GM12878 (cell line): ENCODE data around the gene SLX4IP. TPM values are rescaled to one million over a fixed set of nuclear protein-coding genes. Genes with fewer than 3 reads are reported as not detected.

Experiments
- CREB1 ChIP-seq: IDR thresholded peaks from 2 replicates; pipeline ENCODE4 v1.6.1; 2012; ENCODE audit warnings: low read depth, mild to moderate bottlenecking, inconsistent platforms
- EP300 ChIP-seq, 2 experiments: fragments of 150-350 bp in 1 of 2; IDR thresholded peaks; 2 replicates each; pipeline ENCODE4 v1.6.1; 2011 to 2012; ENCODE audit warnings: low read depth in 2 of 2, low read length in 2 of 2, borderline replicate concordance in 1 of 2, improper control_type of control experiment in 1 of 2, inconsistent platforms in 1 of 2; ENCODE audit not compliant: control insufficient read depth in 1 of 2
- IRF4 ChIP-seq: IDR thresholded peaks from 2 replicates; pipeline ENCODE4 v1.6.1; 2011; ENCODE audit warnings: low read depth, low read length
- NBN ChIP-seq: fragments of 450-650 bp; IDR thresholded peaks from 2 replicates; pipeline ENCODE4 v1.6.1; 2016
- NFIC ChIP-seq: IDR thresholded peaks from 2 replicates; pipeline ENCODE4 v1.6.1; 2012; ENCODE audit warnings: low read depth, mild to moderate bottlenecking, inconsistent platforms, low read length, moderate library complexity
- NFYB ChIP-seq: IDR thresholded peaks from 2 replicates; pipeline ENCODE4 v1.6.1; 2011; ENCODE audit warnings: low read depth, mild to moderate bottlenecking, low read length, improper control_type of control experiment, moderate library complexity; ENCODE audit not compliant: insufficient read depth
- PAX8 ChIP-seq: fragments of 450-650 bp; IDR thresholded peaks from 2 replicates; pipeline ENCODE4 v1.6.1; 2017; ENCODE audit warnings: mild to moderate bottlenecking, moderate library complexity
- POLR2AphosphoS2 ChIP-seq: IDR thresholded peaks from 2 replicates; pipeline ENCODE4 v1.6.1; 2011; ENCODE audit warnings: low read depth, mild to moderate bottlenecking, low read length, improper control_type of control experiment, moderate library complexity
- TARDBP ChIP-seq: IDR thresholded peaks from 2 replicates; pipeline ENCODE4 v1.6.1; 2016; ENCODE audit warnings: borderline replicate concordance
- ZSCAN29 ChIP-seq: fragments of 450-650 bp; IDR thresholded peaks from 2 replicates; pipeline ENCODE4 v1.6.1; 2017; ENCODE audit warnings: mild to moderate bottlenecking, moderate library complexity
- polyA plus RNA-seq, 11 experiments: library from polyadenylated mRNA; depleted of rRNA in 4 of 11; unstranded in 6 of 11; stranded (reverse) in 5 of 11; fragments of >200 nt; fragmentation: Nextera tagmentation in 4 of 11; fragmentation: Illumina TruSeq in 1 of 11; extraction: Ambion mirVana in 4 of 11; extraction: Trizol in 1 of 11; gene quantifications; 1 replicate in 1 of 11; 2 replicates in 10 of 11; pipeline versions ENCODE4 v1.2.1 to v1.2.3, GENCODE V29; 2011 to 2016; ENCODE audit warnings: inconsistent platforms in 2 of 11, missing spikeins in 2 of 11, low read depth in 1 of 11
- total RNA-seq, 4 experiments: library from RNA; depleted of rRNA in 3 of 4; stranded (reverse); fragments of >200 nt in 3 of 4; fragmentation: Illumina TruSeq in 1 of 4; extraction: Trizol in 1 of 4; gene quantifications; 2 replicates each; pipeline versions ENCODE4 v1.2.1 to v1.2.3, GENCODE V29; 2013 to 2021
- TF ChIP-seq, protein P1 (sequence below): fragments of 450-650 bp; IDR thresholded peaks from 2 replicates; pipeline ENCODE4 v1.6.1; 2018; ENCODE audit warnings: borderline replicate concordance, mild to moderate bottlenecking; ENCODE audit not compliant: partially characterized antibody
- TF ChIP-seq, protein P2 (sequence below): fragments of 450-650 bp; IDR thresholded peaks from 2 replicates; pipeline ENCODE4 v1.6.1; 2017; ENCODE audit warnings: mild to moderate bottlenecking, low read depth, inconsistent platforms; ENCODE audit not compliant: poor library complexity, severe bottlenecking
- TF ChIP-seq, protein P3 (sequence below): fragments of 450-650 bp; IDR thresholded peaks from 2 replicates; pipeline ENCODE4 v1.6.1; 2017; ENCODE audit warnings: low read depth, mild to moderate bottlenecking, moderate library complexity
- TF ChIP-seq, protein P4 (sequence below): fragments of 450-650 bp; IDR thresholded peaks from 2 replicates; pipeline ENCODE4 v1.6.1; 2017; ENCODE audit warnings: mild to moderate bottlenecking, moderate library complexity
- TF ChIP-seq, protein P5 (sequence below): IDR thresholded peaks from 2 replicates; pipeline ENCODE4 v1.6.1; 2011; ENCODE audit warnings: mild to moderate bottlenecking, low read depth, low read length, moderate library complexity; ENCODE audit not compliant: insufficient replicate concordance
- TF ChIP-seq, protein P6 (sequence below): IDR thresholded peaks from 2 replicates; pipeline ENCODE4 v1.6.1; 2012; ENCODE audit warnings: low read depth, low read length, improper control_type of control experiment

Gene SLX4IP
- total and polyA plus RNA-seq, 10 of the 15 experiments (the other 5 are each of a cell fraction or from before 2014, with no cell fraction given), result 2.2 to 11.0 (median 6.3) TPM

DNA sequence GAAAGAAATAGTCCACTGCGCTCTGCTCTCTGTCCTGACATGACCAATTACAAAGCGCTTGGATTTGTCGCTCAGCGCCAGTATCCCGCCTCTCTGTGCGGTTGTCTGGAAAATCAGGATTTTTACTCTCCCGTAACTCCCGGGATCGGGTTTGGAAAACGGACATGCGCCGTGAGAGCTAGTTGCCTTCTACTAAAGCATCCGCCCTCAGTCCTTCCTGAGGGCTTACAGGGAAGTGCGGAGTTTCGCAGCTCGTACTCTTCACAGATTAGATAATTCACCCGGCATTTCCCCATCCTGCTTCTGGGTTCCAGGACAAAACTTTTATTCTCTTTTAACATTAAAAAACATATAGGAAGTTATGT is 656 bp upstream of the SLX4IP start (continued):
- TF ChIP-seq PAX8 (no peak), NFYB (peak; percentile 23; the same call in 1 of the 2 replicates), CREB1 (0 out of 2 replicates have a peak, but pooled peaks have one; percentile 15), IRF4 (no peak), ZSCAN29 (no peak), EP300 (IDR thresholded peaks at IDR 0.05; ENCODE audit: borderline replicate concordance in 1 of 2, control insufficient read depth in 1 of 2, low read depth in 2 of 2, low read length in 2 of 2) (0 out of 4 replicates have a peak, but pooled peaks of 1 of the 2 experiments have one; percentile 17), POLR2AphosphoS2 (no peak; the same call in 1 of the 2 replicates), NFIC (0 out of 2 replicates have a peak, but pooled peaks have one; percentile 15), NBN (no peak; the same call in 1 of the 2 replicates), TARDBP (no peak)
- TF ChIP-seq, protein P1, sequence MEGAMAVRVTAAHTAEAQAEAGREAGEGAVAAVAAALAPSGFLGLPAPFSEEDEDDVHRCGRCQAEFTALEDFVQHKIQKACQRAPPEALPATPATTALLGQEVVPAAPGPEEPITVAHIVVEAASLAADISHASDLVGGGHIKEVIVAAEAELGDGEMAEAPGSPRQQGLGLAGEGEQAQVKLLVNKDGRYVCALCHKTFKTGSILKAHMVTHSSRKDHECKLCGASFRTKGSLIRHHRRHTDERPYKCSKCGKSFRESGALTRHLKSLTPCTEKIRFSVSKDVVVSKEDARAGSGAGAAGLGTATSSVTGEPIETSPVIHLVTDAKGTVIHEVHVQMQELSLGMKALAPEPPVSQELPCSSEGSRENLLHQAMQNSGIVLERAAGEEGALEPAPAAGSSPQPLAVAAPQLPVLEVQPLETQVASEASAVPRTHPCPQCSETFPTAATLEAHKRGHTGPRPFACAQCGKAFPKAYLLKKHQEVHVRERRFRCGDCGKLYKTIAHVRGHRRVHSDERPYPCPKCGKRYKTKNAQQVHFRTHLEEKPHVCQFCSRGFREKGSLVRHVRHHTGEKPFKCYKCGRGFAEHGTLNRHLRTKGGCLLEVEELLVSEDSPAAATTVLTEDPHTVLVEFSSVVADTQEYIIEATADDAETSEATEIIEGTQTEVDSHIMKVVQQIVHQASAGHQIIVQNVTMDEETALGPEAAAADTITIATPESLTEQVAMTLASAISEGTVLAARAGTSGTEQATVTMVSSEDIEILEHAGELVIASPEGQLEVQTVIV, result peak; percentile 27
- TF ChIP-seq, protein P2, sequence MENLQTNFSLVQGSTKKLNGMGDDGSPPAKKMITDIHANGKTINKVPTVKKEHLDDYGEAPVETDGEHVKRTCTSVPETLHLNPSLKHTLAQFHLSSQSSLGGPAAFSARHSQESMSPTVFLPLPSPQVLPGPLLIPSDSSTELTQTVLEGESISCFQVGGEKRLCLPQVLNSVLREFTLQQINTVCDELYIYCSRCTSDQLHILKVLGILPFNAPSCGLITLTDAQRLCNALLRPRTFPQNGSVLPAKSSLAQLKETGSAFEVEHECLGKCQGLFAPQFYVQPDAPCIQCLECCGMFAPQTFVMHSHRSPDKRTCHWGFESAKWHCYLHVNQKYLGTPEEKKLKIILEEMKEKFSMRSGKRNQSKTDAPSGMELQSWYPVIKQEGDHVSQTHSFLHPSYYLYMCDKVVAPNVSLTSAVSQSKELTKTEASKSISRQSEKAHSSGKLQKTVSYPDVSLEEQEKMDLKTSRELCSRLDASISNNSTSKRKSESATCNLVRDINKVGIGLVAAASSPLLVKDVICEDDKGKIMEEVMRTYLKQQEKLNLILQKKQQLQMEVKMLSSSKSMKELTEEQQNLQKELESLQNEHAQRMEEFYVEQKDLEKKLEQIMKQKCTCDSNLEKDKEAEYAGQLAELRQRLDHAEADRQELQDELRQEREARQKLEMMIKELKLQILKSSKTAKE, result peak; percentile 59
- TF ChIP-seq, protein P3, sequence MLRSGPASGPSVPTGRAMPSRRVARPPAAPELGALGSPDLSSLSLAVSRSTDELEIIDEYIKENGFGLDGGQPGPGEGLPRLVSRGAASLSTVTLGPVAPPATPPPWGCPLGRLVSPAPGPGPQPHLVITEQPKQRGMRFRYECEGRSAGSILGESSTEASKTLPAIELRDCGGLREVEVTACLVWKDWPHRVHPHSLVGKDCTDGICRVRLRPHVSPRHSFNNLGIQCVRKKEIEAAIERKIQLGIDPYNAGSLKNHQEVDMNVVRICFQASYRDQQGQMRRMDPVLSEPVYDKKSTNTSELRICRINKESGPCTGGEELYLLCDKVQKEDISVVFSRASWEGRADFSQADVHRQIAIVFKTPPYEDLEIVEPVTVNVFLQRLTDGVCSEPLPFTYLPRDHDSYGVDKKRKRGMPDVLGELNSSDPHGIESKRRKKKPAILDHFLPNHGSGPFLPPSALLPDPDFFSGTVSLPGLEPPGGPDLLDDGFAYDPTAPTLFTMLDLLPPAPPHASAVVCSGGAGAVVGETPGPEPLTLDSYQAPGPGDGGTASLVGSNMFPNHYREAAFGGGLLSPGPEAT, result peak; percentile 72; the same call in 1 of the 2 replicates
- TF ChIP-seq, protein P4, sequence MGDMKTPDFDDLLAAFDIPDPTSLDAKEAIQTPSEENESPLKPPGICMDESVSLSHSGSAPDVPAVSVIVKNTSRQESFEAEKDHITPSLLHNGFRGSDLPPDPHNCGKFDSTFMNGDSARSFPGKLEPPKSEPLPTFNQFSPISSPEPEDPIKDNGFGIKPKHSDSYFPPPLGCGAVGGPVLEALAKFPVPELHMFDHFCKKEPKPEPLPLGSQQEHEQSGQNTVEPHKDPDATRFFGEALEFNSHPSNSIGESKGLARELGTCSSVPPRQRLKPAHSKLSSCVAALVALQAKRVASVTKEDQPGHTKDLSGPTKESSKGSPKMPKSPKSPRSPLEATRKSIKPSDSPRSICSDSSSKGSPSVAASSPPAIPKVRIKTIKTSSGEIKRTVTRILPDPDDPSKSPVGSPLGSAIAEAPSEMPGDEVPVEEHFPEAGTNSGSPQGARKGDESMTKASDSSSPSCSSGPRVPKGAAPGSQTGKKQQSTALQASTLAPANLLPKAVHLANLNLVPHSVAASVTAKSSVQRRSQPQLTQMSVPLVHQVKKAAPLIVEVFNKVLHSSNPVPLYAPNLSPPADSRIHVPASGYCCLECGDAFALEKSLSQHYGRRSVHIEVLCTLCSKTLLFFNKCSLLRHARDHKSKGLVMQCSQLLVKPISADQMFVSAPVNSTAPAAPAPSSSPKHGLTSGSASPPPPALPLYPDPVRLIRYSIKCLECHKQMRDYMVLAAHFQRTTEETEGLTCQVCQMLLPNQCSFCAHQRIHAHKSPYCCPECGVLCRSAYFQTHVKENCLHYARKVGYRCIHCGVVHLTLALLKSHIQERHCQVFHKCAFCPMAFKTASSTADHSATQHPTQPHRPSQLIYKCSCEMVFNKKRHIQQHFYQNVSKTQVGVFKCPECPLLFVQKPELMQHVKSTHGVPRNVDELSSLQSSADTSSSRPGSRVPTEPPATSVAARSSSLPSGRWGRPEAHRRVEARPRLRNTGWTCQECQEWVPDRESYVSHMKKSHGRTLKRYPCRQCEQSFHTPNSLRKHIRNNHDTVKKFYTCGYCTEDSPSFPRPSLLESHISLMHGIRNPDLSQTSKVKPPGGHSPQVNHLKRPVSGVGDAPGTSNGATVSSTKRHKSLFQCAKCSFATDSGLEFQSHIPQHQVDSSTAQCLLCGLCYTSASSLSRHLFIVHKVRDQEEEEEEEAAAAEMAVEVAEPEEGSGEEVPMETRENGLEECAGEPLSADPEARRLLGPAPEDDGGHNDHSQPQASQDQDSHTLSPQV, result peak; percentile 5; the same call in 1 of the 2 replicates
- TF ChIP-seq, protein P5, sequence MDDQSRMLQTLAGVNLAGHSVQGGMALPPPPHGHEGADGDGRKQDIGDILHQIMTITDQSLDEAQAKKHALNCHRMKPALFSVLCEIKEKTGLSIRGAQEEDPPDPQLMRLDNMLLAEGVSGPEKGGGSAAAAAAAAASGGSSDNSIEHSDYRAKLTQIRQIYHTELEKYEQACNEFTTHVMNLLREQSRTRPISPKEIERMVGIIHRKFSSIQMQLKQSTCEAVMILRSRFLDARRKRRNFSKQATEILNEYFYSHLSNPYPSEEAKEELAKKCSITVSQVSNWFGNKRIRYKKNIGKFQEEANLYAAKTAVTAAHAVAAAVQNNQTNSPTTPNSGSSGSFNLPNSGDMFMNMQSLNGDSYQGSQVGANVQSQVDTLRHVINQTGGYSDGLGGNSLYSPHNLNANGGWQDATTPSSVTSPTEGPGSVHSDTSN, result peak; percentile 60
- TF ChIP-seq, protein P6, sequence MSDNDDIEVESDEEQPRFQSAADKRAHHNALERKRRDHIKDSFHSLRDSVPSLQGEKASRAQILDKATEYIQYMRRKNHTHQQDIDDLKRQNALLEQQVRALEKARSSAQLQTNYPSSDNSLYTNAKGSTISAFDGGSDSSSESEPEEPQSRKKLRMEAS, result no peak
